ENCODE results near the gene PRX. TPM values are rescaled to one million over a fixed set of nuclear protein-coding genes. Genes with fewer than 3 reads are reported as not detected.

The PRX gene
- total and polyA plus RNA-seq, 3 donors from 2014 or later, result 3.6 to 5.1 (median 4.9) TPM

DNA sequence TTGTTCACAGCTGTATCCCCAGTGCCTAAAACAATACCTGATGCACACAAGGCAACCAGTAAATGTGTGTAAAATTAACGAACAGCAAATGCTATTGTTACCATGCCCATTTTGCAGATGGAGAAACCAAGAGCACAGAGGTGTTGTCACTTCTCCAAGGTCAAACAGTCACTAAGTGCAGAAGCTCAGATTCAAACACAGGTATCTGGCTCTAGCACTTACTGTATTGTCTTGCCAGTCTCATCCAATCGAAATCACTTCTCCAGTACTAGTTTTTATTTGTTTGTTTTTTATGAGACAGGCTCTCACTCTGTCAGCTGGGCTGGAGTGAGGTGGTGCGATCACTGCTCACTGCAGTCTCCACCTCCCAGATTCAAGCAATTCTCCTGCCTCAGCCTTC lies 51.0 kb downstream of the PRX start:
- no peak overlapping the region for H3K4me3 ChIP-seq
- no peak overlapping the region for H3K27ac ChIP-seq
- H3K9me3 ChIP-seq, result no peaks in the 10 kb centered on the region
- no peaks in the 10 kb centered on the region for H3K36me3 ChIP-seq (ENCODE audit: low read depth, missing control alignments)
- TF ChIP-seq POLR2A (IDR thresholded peaks at IDR 0.05), result no peak
- TF ChIP-seq, protein P1, sequence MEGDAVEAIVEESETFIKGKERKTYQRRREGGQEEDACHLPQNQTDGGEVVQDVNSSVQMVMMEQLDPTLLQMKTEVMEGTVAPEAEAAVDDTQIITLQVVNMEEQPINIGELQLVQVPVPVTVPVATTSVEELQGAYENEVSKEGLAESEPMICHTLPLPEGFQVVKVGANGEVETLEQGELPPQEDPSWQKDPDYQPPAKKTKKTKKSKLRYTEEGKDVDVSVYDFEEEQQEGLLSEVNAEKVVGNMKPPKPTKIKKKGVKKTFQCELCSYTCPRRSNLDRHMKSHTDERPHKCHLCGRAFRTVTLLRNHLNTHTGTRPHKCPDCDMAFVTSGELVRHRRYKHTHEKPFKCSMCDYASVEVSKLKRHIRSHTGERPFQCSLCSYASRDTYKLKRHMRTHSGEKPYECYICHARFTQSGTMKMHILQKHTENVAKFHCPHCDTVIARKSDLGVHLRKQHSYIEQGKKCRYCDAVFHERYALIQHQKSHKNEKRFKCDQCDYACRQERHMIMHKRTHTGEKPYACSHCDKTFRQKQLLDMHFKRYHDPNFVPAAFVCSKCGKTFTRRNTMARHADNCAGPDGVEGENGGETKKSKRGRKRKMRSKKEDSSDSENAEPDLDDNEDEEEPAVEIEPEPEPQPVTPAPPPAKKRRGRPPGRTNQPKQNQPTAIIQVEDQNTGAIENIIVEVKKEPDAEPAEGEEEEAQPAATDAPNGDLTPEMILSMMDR (IDR thresholded peaks at IDR 0.05), result no peak
- WGBS, 2 donors, result 82 to 91% methylated on average over 3 of the region's 3 CpGs
- no peaks in the 10 kb centered on the region for H3K27me3 ChIP-seq
- no peak for DNase-seq
- intact Hi-C loops (cut with DNase I; ENCODE audit: low total_unique reads), result no loop called here
- H3K4me1 ChIP-seq, result peaks cover 3% of the 10 kb centered on the region

DNA sequence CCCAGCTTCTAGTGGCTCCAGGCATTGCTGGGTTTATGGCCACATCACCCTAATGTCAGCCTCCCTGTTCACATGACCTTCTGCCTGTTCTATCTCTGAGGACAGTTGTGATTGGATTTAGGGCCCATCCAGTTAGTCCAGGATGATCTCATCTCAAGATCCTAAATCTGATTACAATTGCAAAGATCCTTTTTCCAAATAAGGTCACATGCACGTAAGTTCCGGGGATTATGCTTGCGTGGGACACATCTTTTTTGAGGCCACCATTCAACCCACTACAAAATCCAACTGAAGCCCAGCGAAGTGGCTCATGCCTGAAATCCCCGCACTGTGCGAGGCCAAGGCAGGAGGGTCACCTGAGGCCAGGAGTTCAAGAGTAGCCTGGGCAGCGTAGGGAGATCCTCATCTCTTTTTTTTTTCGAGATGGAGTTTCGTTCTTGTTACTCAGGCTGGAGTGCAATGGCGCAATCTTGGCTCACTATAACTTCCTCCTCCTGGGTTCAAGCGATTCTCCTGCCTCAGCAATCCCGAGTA lies 52.4 kb downstream of the PRX start:
- Histone ChIP-seq H3K4me3 (no peak overlapping the region), H3K9me3 (no peaks in the 10 kb centered on the region), H3K36me3 (ENCODE audit: low read depth, missing control alignments) (no peaks in the 10 kb centered on the region), H3K27me3 (no peaks in the 10 kb centered on the region), H3K4me1 (peaks cover under 1% of the 10 kb centered on the region), H3K27ac (no peak overlapping the region)
- TF ChIP-seq, protein P1 (IDR thresholded peaks at IDR 0.05), result no peak
- no peak for TF ChIP-seq POLR2A (IDR thresholded peaks at IDR 0.05)
- DNase-seq, result no peak
- intact Hi-C loops (cut with DNase I; ENCODE audit: low total_unique reads), result no loop called here
- WGBS, 2 donors, result 88 to 91% methylated on average over 12 of the region's 12 CpGs

DNA sequence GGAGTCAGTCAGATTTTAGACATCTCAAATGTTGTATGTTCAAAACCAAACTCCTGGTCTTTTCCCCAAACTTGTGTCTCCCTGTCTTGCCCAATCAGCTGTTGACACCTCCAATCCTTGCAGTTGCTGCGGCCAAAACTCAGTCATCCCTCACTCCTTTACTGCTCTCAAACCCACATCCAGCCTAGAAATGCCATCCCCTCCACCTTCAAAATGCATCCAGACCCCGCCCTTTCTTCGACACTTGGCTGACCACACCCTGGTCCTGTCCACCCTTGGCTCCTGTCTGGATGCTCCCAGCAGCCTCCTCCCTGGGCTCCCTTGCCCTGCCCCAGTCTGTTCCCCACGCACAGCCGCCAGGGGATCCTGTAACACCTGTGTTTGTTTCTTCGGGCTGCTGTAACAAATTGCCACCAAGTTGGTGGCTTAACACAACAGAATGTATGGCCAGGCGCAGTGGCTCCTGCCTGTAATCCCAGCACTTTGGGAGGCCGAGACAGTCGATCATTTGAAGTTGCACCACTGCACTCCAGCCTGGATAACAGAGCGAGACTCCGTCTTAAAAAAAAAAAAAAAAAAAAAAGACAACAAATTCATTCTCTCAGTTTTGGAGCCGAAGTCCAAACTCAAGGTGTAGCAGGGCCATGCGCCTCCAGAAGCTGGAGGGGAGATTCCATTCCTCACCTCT lies 53.0 kb downstream of the PRX start:
- no peak for TF ChIP-seq POLR2A (IDR thresholded peaks at IDR 0.05)
- TF ChIP-seq, protein P1 (IDR thresholded peaks at IDR 0.05), result no peak
- H3K27me3 ChIP-seq, result no peaks in the 10 kb centered on the region
- H3K27ac ChIP-seq, result no peak overlapping the region
- WGBS, 2 donors, result 88% methylated on average over 13 of the region's 13 CpGs
- H3K4me3 ChIP-seq, result no peak overlapping the region
- intact Hi-C loops (cut with DNase I; ENCODE audit: low total_unique reads), result no loop called here
- no peaks in the 10 kb centered on the region for H3K36me3 ChIP-seq (ENCODE audit: low read depth, missing control alignments)
- no peaks in the 10 kb centered on the region for H3K4me1 ChIP-seq
- no peak for DNase-seq
- H3K9me3 ChIP-seq, result no peaks in the 10 kb centered on the region

DNA sequence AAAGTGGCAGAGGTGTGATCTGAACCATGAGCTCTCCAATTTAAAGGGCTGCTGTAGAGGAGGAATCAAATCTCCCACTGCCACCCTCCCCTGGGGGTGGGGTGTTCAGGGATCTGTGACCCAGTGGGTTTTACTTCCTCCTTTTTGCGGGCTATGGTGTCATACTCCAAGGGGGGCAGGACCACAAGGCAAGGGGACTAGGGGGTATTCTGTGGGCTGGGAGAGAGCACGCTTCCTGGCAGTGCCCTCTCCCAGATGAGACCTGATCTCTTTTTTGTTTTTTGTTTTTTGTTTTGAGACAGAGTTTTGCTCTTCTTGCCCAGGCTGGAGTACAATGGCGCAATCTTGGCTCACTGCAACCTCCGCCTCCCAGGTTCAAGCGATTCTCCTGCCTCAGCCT lies 54.4 kb downstream of the PRX start:
- H3K4me3 ChIP-seq, result no peak overlapping the region
- no peak for DNase-seq
- no peaks in the 10 kb centered on the region for H3K4me1 ChIP-seq
- no peak overlapping the region for H3K27ac ChIP-seq
- no peaks in the 10 kb centered on the region for H3K27me3 ChIP-seq
- 81 to 86% methylated on average over 5 of the region's 5 CpGs for WGBS, 2 donors
- H3K9me3 ChIP-seq, result no peaks in the 10 kb centered on the region
- TF ChIP-seq, protein P1 (IDR thresholded peaks at IDR 0.05), result no peak
- TF ChIP-seq POLR2A (IDR thresholded peaks at IDR 0.05), result no peak
- intact Hi-C loops (cut with DNase I; ENCODE audit: low total_unique reads), result no loop called here
- H3K36me3 ChIP-seq (ENCODE audit: low read depth, missing control alignments), result no peaks in the 10 kb centered on the region

DNA sequence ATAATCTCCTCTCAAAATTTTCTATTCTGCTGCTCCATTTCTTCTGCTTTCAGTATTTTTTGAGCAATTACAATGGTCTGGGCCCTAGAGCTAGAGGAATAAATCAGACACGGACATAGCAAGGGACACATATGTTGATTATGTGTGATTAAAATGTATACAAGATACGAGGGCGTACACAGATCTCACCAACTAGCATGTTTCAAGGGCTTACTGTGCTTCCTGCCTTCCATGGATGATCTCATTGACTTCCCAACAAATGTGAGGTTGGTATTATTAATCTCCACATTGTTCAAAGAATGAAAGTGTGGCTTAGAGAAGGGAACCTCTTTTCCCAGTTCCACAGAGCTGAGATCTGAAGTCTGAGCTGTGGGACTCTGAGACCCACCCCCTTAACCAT lies 55.5 kb downstream of the PRX start:
- 86% methylated on average over 3 of the region's 3 CpGs for WGBS, 2 donors
- intact Hi-C loops (cut with DNase I; ENCODE audit: low total_unique reads), result no loop called here

More for the DNA sequence above, 55.5 kb downstream of the PRX start:
- TF ChIP-seq, protein P1 (IDR thresholded peaks at IDR 0.05), result no peak
- no peak for TF ChIP-seq POLR2A (IDR thresholded peaks at IDR 0.05)
- Histone ChIP-seq H3K9me3 (no peaks in the 10 kb centered on the region), H3K4me3 (no peak overlapping the region), H3K36me3 (ENCODE audit: low read depth, missing control alignments) (no peaks in the 10 kb centered on the region), H3K4me1 (no peaks in the 10 kb centered on the region), H3K27ac (no peak overlapping the region), H3K27me3 (no peaks in the 10 kb centered on the region)
- no peak for DNase-seq
